A673 (cell line): ENCODE measurements around the gene KLRF2.

Experiments
- EZH2 ChIP-seq: fragments of 200-600 bp; sonication (generic); IDR thresholded peaks from 2 replicates; pipeline ENCODE4 v1.6.1; 2017; ENCODE audit warnings: borderline replicate concordance, low read depth, mild to moderate bottlenecking, mixed read lengths, antibody characterized with exemption, low read length; ENCODE audit not compliant: poor library complexity, severe bottlenecking
- TF ChIP-seq, protein P1 (sequence below): fragments of 300-800, 200-600 bp; sonication (generic); conservative IDR thresholded peaks from 2 replicates; pipeline ENCODE4 v1.5.1; 2017; ENCODE audit warnings: low read depth, mild to moderate bottlenecking, antibody characterized with exemption, low read length, moderate library complexity, mixed read lengths

DNA sequence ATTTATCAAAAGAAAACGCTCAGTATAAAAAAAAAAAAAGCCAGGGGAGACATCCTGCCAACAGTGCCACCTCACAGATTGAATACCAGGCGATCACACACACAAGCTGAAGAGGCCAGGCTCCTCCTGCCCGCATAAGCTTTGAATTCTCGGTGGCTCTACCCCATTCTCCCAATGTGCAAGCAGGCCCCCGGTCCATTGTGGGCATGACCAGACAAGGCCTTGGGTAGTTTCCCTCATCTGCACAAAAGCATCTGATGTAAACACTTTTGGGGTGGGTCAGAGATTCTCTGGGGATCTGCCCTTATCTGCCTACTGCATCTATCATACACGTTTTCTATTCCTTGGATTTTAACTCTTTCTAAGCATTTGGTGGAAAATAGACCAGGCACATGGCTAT is 16.2 kb downstream of the KLRF2 start:
- TF ChIP-seq, protein P1, sequence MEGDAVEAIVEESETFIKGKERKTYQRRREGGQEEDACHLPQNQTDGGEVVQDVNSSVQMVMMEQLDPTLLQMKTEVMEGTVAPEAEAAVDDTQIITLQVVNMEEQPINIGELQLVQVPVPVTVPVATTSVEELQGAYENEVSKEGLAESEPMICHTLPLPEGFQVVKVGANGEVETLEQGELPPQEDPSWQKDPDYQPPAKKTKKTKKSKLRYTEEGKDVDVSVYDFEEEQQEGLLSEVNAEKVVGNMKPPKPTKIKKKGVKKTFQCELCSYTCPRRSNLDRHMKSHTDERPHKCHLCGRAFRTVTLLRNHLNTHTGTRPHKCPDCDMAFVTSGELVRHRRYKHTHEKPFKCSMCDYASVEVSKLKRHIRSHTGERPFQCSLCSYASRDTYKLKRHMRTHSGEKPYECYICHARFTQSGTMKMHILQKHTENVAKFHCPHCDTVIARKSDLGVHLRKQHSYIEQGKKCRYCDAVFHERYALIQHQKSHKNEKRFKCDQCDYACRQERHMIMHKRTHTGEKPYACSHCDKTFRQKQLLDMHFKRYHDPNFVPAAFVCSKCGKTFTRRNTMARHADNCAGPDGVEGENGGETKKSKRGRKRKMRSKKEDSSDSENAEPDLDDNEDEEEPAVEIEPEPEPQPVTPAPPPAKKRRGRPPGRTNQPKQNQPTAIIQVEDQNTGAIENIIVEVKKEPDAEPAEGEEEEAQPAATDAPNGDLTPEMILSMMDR = no peak
- no peak for TF ChIP-seq EZH2
